HG03060 (cell line): ENCODE results near the gene CKS2.

ENCODE experiments used
- ATAC-seq: cut with Tn5 transposase; IDR thresholded peaks from one replicate; pipeline ENCODE4 v1.9.1; 2021; ENCODE audit warnings: low read depth, moderate number of reproducible peaks; ENCODE audit not compliant: unreplicated experiment

Gene CKS2

DNA sequence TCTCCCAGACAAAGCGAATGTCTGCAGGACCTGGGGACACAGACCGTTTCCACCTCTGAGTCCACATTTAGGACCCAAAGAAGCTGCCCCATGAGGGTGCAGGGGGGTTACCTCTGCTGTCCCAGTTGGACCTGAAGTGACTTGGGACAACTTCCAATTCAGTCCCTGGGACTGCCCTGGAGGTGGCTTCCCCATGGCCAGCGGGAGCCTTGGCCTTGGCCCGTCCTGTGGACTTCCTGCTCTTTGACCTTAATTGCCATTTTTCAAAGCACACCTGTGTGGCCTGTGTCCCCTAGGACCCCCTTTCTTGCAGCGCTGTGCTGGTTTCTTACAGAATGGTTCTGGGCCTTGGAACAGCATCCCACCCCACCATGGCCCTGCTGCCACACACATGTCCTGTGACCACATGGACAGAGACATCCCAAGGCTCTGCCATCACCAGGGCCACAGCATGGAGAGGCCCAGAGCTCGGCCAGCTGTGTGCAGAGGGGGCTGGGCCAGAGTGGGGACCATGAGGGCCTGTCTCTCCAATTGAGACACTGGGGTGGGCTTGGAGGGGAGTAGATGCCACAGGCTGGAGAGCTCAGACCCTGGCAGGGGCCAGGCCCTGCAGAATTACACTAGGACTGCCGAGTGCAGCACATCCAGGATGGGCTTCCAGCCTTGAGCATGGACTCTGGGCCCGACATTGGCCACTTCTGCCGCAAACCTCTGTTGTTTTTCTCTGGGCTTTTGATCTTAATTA lies 53.1 kb downstream of the CKS2 start:
- no peak for ATAC-seq

DNA sequence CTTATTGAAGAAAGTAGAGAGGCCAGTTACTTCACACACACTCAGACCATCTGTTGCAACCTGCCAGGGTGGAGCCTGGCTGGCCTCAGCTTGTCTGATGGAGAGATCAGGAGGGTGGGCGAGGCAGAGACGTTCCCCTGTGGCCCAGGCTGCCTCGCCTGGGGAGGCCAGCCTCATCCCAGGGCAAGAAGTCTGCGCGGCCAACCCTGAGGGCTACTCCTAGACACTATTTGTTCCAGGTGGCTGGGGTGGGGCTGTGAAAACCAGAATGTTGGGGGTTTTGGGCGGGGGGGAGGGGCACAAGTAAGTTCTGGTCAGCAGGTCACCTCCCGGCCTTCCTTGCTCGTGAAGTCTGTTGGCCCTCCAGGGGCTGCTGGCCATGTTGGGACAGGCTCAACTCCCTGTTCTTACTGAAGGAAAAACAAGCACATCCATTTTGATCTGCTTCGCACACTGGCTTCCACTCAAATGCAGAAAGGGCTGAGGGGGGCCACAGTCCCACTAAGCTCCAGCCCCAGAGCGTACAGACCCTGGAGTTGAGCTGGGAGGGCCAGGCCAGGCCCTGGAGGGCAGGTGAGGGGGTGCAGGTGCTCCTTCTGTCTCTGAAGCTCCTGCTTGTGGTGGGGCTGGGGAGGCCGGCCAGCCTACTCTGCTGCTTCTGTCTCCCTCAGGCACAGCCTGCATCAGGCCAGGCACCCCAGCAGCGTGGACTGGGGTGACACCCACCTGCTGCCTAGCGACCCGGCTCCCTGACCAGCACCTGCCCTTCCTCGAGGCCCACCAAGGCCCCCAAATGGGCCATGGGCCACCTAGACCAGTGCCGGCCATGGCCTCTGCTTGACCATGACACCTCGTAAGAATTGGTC lies 53.9 kb downstream of the CKS2 start:
- no peak for ATAC-seq

DNA sequence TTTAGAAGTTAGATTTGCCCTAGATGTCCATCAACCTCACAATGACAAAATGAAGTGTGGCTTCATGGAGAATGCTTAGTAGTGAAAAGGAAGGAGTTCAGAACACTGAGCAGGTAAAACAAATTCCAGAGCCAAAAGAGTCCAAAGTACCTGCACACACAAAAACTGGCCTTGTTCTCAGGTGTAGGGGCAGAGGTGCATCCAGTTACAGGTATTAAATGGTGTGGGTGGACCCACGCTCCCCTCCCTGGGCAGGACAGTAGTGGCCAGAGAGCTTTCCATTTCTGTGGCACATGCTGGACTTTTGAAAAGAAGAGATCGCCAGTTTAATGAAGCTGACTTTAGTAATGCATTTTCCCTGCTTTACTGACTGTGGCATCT lies 54.5 kb downstream of the CKS2 start:
- ATAC-seq, result no peak
